Astrocyte (in vitro differentiated cells and primary cell): ENCODE results near the gene JCHAIN.

Experiments used
- CTCF ChIP-seq: IDR thresholded peaks from 2 replicates; pipeline ENCODE4 v1.5.1; 2011; ENCODE audit warnings: low read depth, mild to moderate bottlenecking, inconsistent platforms, low read length, moderate library complexity; ENCODE audit not compliant: insufficient read depth
- EZH2 ChIP-seq: IDR thresholded peaks from 2 replicates; pipeline ENCODE4 v1.6.1; 2012; ENCODE audit warnings: mild to moderate bottlenecking, low read length, inconsistent platforms; ENCODE audit not compliant: insufficient read depth

- TF ChIP-seq CTCF, result no peak
- TF ChIP-seq EZH2, result no peak
Observed at GRCh38 chr4:70667740-70668535, 1.6 kb upstream of the JCHAIN start.
